Esophagus mucosa (tissue), 1 donor: ENCODE measurements around the gene SMPD3. TPM values are rescaled to one million over a fixed set of nuclear protein-coding genes. Genes with fewer than 3 reads are reported as not detected.

ENCODE experiments used
- ATAC-seq: fragments of 200-7000 bp; cut with Tn5 transposase; one replicate; pipeline ENCODE4 v1.9.1; 2020
- total RNA-seq: library from RNA; stranded (reverse); gene quantifications from one replicate; pipeline ENCODE4 v1.2.4, GENCODE V29; 2023
- donor health status: DM: yes; HTN: yes; CAD: no.

SMPD3 gene
- total RNA-seq, 1 donor from 2014 or later: 0.52 TPM

DNA sequence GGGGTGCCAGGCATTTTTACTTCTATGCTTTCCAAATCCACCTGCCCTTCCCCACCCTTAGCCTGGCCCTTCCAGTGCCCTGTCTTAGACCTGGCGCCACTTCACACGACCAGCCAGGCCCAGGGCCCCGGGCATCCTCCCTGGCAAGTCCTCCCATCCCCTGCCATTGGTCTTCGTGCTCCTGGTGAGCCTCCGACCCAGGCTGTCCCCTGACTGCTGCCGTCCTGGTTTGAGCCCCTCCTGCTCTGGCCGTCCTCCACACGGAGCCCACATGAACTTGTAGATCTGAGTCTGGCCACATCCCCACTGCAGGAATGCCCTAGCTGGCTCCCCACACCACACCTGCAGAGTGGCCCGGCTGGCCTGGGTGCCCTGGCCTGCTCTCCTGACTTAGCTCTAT is 93.5 kb downstream of the SMPD3 start:
- no peak for ATAC-seq

DNA sequence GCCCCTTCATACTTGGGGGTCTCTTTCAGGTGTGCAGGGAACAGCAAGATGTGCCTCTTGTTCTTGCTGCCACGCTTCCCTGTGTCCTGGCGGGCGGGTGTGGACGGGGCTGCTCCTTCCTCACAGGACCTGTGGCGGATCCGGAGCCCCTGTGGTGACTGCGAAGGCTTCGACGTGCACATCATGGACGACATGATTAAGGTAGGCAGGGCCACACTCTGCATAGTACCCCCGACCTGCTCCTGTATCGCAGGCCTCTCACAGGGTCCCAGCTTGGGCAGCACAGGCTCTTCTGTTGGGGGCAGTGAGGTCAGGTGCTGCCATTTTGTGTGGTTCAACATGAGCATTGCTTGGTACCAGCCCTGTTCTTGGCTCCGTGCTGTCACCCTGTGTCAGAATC is 94.9 kb downstream of the SMPD3 start:
- ATAC-seq: no peak

DNA sequence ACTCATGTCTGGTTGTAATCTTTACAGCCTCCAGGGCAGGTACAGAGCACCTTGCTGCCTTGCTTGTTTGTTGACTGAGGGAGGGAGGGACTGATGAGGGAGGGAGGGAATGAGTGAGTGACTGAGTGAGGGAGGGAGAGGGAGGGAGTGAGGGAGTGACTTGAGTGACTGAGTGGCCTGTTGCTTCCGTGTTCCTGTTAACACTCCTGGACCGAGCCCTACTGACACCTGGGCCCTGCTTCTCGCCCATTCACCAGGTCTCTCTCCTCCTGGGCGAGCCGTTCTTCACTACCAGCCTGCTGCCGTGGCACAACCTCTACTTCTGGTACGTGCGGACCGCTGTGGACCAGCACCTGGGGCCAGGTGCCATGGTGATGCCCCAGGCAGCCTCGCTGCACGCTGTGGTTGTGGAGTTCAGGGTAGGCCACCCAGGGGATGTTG is 96.3 kb downstream of the SMPD3 start:
- ATAC-seq: peak; percentile 67

DNA sequence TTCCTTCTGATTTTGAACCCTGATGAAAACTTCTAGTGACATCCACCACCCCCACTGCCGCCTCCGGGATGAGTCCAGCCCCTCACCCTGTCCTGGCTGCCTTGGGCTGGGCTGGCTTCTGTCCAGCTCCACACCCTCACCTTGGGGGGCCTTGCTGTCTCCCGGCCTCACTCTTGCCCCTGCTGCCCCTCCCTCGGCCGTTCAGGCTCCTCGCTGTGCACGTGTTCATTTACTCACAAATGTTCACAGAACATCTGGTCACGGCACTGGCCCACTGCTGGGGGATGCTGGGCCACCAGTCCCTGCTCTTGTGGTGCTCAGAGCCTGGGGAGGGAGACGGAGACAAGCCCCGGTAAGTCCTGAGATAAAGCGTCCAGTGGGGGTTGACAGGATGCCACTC is 96.8 kb downstream of the SMPD3 start:
- no peak for ATAC-seq

DNA sequence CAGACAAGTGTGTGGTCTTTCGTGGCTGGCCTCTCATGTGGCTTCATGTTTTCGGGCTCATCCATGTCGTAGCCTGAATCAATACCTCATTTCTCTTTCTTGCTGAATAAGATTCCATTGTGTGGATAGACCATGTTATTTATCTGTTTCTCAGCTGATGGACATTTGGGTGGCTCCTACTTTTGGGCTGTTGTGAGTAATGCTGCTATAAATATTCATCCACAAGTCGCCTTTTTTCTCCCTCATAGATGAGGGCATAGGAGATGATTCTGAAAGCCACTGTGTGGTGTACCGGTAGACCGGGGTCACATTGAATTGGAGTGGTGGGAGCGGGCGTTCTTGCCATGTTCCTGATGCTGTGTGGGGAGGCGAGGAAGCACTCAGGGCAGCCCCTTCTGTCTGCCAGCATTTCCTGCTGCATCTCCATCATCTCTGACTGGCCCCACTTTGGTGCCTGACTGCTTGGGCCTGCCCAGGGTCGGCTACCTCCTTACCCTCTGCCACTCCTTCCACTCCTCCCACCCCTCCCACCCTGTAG is 97.4 kb downstream of the SMPD3 start:
- no peak for ATAC-seq

DNA sequence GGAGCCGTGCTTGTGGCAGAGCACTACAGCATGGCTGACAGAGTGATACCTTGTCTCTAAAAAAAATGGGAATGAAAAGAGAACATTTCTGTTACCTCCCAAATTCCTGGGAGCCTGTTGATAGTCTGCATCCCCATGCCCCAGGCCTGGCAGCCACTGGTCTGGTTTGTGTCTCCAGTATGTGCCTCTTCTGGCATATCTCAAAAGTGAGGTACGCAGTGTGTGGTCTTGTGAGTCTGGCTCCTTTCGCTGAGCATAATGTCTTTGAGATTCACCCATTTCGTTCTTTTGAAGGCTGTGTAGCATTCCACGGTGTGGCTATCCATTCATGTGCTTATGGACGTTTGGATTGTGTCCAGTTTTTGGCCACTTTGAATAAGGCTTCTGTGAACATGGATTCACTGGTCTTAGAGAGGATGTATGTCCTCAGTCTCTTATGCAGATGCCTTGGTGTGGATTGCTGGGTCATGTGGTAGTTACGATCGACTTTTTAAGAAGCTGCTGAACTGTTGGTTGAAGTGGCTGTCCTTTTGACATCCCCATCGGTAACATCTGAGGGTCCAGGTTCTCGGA is 98.4 kb downstream of the SMPD3 start:
- ATAC-seq: no peak

DNA sequence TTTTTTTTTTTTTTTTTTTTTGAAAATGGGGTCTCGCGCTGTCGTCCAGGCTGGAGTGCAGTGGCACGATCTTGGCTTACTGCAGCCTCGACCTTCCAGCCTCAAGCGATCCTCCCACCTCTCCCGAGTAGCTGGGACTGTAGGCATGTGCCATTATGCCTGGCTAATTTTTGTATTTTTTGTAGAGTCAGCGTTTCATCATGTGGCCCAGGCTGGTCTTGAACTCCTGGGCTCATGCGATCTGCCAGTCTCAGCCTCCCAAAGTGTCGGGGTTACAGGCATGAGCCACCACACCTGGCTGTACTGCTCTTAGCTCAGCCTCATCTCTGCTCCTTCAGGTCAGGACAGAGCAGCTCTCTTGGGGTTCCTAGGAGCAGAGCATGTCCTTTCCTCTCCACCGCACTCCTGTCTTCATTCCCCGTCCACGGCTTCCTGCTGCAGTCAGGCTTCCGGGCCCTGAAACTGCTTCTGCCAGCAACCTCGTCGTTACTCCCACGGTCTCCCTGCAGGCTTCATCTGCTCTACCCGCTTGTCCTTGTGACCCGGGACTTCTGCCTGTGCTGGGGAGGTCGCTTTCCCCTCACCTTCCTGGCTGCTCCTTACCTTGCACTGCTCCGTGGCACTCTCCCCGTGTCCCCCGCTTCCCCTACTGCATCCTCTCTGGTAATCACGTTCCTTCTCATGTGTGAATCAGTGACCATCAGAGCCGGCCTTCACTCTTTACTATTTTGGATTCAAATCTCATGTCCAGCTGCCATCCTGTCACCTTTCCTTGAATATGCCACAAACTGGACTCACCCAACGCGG is 99.5 kb downstream of the SMPD3 start:
- ATAC-seq: no peak

DNA sequence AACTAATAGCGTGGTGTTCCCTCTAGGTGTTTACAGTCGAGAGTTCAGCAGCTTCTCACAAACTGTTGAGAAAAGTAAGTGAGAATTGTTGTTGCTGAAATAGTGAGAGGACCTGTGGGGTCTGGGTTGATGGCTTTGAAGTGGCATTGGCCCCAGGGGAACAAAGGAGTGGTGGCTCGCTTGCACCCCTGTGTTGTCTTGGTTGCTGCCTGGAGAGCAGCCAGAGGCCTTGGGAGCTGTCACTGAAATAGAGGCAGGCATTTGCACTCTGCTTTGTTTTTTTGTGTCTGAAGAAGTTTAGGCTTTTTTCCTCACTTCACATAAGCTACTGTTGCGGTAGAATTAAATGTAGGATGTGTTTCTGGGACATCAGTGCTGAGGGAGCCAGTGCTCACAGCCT is 100.7 kb downstream of the SMPD3 start:
- ATAC-seq: no peak

DNA sequence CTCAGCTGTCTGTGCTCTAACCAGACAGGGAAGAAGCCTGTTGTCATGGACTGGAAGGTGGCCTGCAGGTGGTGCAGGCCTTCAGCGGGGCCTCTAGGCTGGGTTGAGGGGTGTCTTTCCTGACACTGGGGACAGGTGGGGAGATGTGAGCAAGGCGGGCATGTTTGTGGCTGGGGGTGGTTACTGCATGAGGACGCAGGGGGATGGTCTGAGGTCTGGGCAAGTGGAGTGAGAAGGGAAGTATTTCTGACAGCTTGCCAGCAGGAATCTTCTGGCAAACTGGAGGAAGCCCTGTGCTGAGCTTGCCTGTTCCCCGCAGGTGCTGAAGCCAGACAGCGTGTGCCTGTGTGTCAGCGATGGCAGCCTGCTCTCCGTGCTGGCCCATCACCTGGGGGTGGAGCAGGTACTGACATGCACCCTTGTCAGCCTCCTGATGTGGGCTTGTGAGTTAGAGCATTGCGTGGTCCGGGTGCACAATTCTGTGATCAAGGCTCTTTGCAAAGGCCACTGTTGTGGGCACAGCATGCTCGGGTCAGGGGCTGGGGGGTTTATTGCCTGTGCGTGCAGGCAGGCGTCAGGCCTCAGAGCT is 101.3 kb downstream of the SMPD3 start:
- no peak for ATAC-seq

DNA sequence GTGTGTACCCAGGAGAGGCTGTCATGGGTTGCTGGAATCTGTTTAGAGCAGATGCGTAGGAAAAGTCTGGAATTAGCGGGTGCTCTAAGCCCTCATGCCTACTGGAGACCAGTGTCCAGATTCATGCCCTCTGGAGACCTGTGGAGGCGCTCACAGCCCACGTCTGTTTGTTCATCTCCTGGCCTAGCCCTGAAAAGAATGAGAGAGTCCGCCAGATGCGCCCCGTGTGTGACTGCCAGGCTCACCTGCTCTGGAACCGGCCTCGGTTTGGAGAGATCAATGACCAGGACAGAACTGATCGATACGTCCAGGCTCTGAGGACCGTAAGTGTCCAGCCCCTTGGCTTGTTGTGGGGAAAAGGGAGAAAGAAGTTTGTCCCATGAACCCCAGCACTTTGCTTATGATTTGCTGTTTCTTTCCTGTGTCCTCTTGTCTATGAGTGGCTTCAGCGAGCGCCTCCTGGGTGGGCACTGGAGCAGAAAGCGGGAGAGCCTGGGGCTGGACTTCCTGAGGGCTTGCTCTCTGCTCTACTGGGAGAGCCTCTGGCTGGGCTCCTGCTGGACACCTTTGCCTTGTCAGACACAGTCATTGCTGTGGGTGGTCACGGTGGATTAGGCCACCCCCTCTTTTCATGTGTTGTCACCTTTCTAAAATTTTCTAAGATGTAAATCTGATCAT is 102.2 kb downstream of the SMPD3 start:
- ATAC-seq: no peak

DNA sequence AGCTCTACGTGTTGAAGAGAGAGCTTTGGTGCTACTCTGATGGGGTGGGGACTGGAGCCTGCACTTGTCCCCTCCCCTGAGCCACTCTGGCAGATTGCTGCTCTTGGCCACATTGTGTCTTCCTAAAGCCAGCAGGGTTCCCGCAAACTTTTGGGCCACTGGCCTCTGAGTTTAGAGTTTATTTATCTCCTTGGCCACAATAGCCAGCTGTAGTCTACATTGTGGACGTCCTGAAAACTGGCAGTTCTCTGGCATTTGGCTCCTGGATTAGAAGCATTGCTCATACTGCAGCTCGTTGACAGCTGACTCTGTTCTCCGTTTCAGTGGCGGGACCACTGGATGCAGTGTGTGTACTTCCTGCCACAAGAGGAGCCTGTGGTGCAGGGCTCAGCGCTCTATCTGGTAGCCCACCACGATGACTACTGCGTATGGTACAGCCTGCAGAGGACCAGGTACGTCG is 102.9 kb downstream of the SMPD3 start:
- ATAC-seq: no peak

DNA sequence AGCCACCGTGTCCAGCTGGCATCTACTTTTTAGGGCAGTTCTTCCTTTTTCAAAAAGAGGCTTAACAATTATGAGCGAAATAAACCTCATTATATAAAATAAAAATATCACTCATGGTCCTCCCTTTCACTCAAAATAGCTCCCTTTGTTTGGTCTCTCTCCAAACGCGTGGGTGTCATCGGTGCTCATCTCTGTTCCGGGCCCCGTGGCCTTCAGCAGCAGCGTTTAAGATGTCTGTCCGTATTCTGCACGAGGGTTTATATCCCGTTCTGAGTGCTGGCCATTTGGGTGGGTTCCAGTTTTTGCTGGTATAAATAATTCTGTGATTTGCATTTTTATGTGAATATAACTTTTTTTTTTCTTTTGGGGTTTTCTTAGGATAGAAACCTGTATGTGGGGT is 104.1 kb downstream of the SMPD3 start:
- ATAC-seq: no peak

DNA sequence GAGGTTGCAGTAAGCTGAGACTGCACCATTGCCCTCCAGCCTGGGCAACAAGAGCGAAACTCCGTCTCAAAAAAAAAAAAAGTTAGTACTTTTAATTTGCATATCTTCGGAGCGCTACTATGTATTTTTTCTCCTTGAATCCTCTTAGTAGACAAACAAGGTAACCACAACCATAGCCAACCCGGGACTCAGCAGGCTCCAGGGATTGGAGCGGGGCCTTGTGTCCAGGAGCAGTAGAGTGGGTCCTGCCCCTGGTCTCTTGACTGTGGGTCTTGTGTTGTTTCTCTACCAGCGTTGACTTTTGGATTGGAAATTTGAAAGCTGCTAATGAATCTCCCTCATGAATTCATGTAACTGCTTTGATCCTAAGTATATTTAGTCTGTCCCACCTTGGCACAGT is 105.2 kb downstream of the SMPD3 start:
- ATAC-seq: no peak

DNA sequence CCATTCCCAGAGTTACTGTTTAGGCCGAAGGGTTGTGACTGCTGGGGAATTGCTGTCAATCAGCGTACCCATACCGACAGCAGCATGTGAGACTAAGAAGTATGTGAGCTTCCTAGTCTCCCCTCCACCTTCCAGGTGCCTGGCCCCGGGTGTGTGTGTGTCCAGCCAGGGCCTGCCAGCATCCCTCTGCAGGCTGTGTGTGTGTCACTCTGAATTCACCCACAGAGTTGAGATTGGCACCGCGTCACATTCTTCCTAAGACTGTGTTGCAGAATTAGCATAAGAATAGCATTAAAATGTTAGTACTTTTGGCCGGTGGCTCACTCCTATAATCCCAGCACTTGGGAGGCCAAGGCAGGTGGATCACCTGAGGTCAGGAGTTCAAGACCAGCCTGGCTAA is 105.7 kb downstream of the SMPD3 start:
- no peak for ATAC-seq

DNA sequence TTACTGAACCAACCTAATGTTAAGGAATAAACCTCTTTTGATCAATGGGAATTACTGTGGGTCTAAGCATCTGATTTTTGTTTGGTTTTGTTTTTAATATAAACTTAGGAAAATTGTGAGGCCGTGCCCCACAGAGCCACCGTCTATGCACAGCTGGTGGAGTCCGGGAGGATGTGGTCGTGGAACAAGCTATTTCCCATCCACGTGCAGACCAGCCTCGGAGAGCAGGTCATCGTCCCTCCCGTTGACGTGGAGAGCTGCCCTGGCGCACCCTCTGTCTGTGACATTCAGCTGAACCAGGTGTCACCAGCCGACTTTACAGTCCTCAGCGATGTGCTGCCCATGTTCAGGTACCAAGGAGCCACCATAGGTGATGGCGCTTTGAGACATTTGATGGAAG is 109.1 kb downstream of the SMPD3 start:
- ATAC-seq: no peak

DNA sequence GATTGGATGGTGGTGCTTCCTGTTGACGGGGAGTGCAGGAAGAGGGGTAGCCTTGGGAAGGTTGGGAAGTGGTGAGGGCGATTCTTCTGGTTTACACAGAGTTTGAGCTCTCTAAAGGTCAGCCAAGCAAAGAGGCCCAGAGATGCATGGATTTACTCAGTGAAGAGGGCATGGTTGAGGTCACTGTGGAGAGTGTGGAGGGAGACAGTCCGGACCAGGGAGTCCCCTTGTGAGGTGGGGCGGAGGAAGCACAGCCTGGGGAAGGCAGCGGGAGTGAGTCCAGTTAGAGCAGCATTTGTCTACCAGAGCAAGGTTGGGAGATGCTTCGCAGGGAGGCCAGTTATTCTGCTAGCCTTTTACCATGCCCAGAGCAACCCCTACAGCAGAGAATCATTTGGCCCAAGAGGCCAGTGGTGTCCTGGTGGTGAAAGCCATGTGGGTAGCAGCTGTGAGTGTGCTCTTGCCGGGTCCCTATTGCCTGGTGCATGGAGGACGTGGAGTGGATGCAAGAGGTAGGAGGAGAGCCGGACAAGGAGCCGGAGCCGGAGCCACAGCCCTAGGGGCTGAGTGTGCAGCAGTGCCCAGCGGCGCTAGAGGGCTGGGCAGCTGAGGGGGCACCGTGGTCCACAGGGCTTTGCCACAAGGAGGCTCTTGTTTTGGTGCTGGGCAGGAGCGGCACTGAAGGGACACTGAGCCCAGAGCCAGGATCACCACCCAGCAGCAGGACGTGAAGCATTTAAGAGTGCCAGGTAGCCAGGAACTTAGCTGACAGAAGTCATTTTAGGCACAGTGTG is 109.8 kb downstream of the SMPD3 start:
- ATAC-seq: no peak

DNA sequence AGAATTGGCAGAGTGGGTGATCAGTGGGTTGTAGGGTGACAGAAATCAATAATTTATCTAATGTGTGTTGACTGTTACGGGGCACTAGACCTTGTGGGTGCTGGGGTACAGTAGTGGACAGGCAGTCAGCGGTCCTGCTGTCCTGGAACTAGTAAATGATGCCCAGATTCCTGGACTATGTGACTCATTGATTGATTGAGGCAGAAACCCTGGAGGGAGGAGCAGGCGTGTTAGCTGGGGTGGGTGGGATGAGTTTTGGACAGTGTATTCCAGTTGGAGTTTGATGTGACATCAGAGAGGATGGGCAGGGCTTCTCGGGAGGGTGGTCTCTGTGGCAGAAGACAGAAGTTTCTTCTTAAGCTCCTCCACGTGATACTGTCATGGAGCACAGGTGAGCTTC is 113.1 kb downstream of the SMPD3 start:
- no peak for ATAC-seq

DNA sequence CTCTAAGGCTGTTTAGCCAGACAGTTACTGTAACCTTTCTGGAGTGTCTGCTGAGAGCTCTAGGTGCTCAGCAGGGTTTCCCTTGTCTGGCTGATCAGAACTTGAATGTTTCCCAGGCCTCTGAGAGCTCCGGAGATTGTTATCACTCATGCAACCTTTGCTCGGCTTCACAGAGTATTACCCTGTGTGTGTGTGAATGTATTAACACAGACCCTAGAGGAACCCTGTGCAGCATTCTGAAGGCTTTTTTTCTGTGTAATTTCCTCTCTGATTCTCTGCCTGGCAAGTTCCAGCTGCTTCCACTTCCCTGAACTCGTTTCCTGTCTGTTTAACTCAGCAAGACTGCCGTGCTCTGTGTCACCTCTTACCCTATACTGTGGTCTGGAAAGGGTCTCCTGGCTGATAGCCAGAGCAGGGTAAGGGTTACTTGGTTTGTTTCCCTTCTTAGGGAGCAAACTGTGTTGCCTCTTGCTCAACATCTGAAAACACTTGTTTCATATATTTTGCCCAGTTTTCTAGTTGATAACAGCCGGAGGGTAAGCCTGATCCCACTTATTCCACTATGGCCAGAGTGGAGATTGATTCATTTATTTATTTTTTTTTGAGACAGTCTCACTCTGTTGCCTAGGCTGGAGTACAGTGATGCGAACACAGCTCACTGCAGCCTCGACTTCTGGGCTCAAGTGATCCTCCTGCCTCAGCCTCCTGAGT is 115.7 kb downstream of the SMPD3 start:
- no peak for ATAC-seq

DNA sequence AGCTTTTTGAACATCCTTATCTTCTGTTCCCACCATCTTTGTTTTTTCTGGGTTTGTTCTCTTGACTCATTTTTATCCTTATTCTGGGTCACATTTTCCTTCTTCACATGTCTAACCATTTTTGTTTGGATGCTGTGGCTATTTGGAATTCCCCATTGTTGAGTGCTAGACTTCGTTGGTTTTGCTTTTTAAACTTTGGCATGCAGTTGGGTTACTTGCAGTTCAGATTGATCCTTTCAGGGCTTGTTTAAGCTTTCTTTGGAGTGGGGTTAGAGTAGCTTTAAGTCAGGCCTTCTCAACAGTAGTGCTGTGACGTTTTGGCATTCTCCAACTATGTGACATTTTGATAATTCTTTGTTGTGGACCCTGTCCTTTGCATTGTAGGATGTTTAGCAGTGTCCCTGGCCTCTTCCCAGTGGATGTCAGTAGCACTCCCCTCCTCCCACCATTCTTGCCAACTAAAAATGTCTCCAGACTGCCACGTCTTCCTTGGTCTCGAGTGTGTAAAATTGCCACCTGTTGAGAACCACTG is 116.4 kb downstream of the SMPD3 start:
- no peak for ATAC-seq

DNA sequence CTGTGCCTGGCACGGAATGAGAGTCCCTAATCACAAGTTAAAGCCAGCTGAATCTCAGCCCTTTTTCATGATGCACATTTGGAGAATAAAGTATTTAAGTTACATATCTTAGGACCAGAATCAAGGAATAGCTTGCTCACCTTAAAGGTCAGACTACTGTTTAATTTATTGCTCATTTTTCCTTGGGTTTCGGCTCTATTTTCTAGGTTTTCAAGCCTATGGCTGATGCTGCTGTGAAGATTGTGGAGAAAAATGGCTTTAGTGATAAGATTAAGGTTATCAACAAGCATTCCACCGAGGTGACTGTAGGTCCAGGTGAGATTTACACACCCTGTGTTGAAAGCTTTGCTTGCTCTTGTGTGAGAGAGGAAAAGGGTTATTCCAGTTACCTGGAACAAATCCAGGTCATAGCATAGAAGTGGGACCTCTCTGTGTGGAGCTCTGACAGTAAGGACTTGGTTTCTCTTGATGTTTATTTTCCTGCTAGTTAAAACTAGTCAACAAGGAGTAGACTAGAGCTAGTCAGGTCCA is 119.4 kb downstream of the SMPD3 start:
- ATAC-seq: no peak
